ENCODE measurements around the gene CSNK1G3.

CSNK1G3 gene

DNA sequence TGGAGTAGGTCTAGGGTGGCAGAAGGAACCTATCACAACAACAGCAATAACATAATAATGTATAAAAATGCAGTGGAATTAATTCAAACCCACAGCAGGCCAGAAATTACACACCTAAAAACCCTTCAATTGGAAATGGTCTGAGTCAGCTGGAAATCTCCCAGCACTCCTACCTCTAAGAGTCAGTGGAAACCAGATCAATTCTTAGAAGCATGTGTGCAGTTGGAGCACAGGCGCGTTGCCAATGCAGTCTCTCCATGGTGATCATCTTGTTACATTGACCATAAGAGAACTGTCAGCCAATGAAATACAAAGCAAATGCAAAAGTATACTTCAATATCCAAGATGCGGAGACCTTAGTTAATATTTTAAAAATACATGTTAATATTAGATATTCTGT lies 15.1 kb upstream of the CSNK1G3 start:
- ATAC-seq (ENCODE audit: low read depth): no peak
- H3K9me3 Mint-ChIP-seq: no peaks in the 10 kb centered on the region
- H3K27me3 Mint-ChIP-seq: peaks cover 4% of the 10 kb centered on the region
- no peak overlapping the region for H3K4me3 Mint-ChIP-seq
- H3K4me1 Mint-ChIP-seq: no peaks in the 10 kb centered on the region
- H3K27ac Mint-ChIP-seq: no peak overlapping the region
- no peak for DNase-seq (ENCODE audit: low spot score in 2 of 2)
- H3K36me3 Mint-ChIP-seq: no peaks in the 10 kb centered on the region

DNA sequence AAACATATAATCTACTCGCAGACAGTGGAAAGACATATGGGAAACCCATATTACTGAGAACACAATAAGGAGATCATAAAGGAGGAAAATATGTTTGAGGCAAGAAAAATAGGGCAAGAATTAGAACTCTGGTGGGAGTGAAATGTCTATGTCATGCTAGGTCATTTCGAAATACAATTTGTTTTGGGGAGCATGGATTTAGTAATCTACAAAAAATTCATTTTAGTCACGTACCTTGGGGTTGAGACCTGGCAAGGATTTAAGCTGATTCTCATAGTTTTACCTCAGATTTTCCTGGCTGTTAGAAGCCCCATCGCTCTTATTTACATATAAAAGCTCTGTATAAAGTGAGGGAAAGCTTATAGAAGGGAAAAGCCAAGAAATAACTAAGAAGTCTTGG lies 11.5 kb upstream of the CSNK1G3 start:
- no peaks in the 10 kb centered on the region for H3K9me3 Mint-ChIP-seq
- no peak overlapping the region for H3K4me3 Mint-ChIP-seq
- peaks cover 6% of the 10 kb centered on the region for H3K27me3 Mint-ChIP-seq
- no peak for ATAC-seq (ENCODE audit: low read depth)
- H3K36me3 Mint-ChIP-seq: no peaks in the 10 kb centered on the region
- no peaks in the 10 kb centered on the region for H3K4me1 Mint-ChIP-seq
- H3K27ac Mint-ChIP-seq: no peak overlapping the region
- no peak for DNase-seq (ENCODE audit: low spot score in 2 of 2)

GRCh38 chr5:123502120-123502519 lies 9.9 kb upstream of the CSNK1G3 start:
- Mint-ChIP-seq H3K27me3 (peaks cover 11% of the 10 kb centered on the region), H3K27ac (no peak overlapping the region), H3K9me3 (no peaks in the 10 kb centered on the region), H3K4me1 (no peaks in the 10 kb centered on the region), H3K36me3 (no peaks in the 10 kb centered on the region), H3K4me3 (no peak overlapping the region)
- DNase-seq (ENCODE audit: low spot score in 2 of 2) (no peak), ATAC-seq (ENCODE audit: low read depth) (no peak)

DNA sequence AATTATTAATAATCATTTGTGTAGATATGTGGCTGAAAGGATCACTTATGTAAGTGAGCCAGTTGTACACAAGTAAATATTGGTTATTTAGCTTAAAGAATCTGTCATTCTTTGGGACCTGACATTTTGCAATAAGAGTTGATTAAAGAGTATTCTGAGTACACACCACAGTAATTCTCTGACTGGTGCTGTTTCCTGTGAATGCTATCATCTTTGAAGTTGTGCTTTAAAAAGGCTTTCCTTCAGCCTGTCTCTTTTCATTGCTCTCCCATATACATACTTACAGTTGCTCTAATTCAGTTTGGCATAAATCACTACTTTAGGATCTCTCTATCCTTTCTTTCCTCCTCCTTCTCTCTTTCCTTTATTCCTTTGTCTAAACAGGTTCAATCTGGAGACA lies 8.7 kb upstream of the CSNK1G3 start:
- Mint-ChIP-seq H3K9me3 (no peaks in the 10 kb centered on the region), H3K27ac (no peak overlapping the region), H3K36me3 (no peaks in the 10 kb centered on the region), H3K4me3 (no peak overlapping the region), H3K4me1 (no peaks in the 10 kb centered on the region), H3K27me3 (peaks cover 11% of the 10 kb centered on the region)
- DNase-seq (ENCODE audit: low spot score in 2 of 2): no peak
- ATAC-seq (ENCODE audit: low read depth): no peak

DNA sequence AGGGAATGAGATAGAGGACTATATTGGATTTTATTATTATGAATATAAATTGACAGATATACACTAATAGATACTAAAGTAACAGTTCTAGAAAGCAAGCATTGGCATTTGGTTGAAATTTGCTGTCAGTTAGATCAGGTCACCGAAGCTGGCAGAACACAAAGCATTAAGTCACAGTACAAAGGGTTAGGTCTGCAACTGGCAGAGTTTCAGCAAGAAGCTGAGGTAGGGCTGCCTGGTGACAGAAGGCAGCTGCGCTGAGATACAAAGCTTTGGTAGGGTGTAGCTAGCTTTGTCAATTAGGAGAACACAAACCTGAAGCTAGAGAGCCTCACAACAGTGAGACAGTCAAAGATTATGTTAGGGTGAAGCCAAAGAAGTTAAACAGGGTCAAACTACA lies 6.3 kb upstream of the CSNK1G3 start:
- no peak for ATAC-seq (ENCODE audit: low read depth)
- DNase-seq (ENCODE audit: low spot score in 2 of 2): no peak
- Mint-ChIP-seq H3K4me1 (no peaks in the 10 kb centered on the region), H3K4me3 (no peak overlapping the region), H3K36me3 (no peaks in the 10 kb centered on the region), H3K27me3 (peaks cover 7% of the 10 kb centered on the region), H3K9me3 (no peaks in the 10 kb centered on the region), H3K27ac (no peak overlapping the region)

DNA sequence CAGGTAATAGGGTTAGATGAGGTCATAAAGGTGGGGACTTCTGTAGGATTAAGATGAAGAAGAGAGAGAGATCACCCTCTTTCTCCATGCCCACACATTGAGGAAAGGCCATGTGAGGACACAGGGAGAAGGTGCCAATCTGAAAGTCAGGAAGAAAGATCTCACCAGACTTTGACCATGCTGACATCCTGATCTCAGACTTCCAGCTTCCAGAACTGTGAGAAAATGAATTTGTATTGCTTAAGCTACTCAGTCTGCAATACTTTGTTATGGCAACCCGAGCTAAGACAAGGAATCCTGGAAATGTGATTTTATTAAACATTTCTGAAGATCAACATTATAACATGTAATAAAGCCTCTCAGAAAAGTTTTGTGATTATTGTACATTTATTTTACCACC lies 3.5 kb upstream of the CSNK1G3 start:
- no peak for ATAC-seq (ENCODE audit: low read depth)
- Mint-ChIP-seq H3K27ac (no peak overlapping the region), H3K9me3 (no peaks in the 10 kb centered on the region), H3K36me3 (no peaks in the 10 kb centered on the region), H3K4me1 (peaks cover 6% of the 10 kb centered on the region), H3K27me3 (peaks cover 7% of the 10 kb centered on the region), H3K4me3 (no peak overlapping the region)
- DNase-seq (ENCODE audit: low spot score in 2 of 2): no peak

DNA sequence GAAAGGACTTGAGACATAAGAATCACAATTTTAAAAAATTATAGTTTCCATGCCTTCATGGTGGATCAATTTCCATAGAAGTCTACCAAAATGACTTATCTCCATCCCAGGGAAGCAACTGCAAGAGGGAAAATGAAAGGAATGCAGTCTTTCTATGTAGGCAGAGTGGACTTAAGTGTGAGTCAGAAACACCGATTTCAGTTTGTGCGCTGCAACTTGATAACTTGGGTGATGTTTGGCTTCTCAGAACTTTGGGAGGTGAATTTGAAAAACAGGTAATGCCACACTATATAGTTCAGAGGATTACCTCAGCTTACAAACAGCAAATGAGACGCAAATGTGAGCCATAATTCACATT lies 708 bp upstream of the CSNK1G3 start:
- Mint-ChIP-seq H3K4me1 (peaks cover 25% of the 10 kb centered on the region), H3K4me3 (peak overlapping the region; percentile 98), H3K36me3 (no peaks in the 10 kb centered on the region), H3K27me3 (peaks cover 5% of the 10 kb centered on the region), H3K27ac (peak overlapping the region; percentile 95), H3K9me3 (no peaks in the 10 kb centered on the region)
- no peak for ATAC-seq (ENCODE audit: low read depth)
- DNase-seq (ENCODE audit: low spot score in 2 of 2): no peak

DNA sequence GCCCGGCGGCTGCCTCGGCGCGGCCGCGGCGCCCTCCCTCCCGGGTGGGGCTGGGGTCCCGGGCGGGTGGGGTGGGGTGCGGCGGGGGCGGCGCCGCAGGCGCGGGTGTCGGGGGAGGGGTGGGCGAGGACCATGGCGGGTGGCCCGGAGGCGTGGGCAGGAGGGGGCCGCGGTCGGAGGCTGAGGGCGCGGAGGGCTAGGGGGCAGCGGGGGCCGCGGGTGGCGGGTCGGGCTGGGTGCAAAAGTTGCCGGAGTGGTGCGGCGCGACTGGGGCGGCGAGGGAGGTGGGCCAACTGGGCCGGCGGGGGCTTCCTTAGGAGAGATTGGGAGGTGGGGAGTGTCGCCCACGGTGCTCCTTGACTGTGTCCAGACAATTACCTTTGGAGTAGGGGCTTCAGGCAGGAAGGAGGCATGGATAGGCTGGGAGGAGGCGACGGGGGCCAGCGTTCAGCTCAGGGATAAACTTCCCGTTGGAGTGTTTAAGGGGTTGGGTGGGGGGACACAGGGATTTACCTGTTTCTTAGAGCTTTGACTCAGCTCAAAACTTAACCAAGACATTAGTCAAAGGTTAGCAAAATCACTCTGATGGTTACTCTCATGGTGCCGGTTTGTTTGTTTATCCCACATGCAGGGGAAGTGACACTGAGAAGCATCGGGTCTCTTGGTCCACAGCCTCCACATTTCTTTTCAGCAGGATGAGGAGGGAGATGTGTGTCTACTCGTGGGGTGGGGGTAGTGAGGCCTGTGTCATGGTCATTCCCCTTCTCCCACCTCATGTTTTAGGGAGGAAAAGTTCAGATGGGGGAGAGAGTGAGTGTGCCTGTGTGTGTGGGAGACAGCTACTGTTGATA lies 859 bp downstream of the CSNK1G3 start:
- Mint-ChIP-seq H3K9me3 (no peaks in the 10 kb centered on the region), H3K4me3 (peak overlapping the region; percentile 98), H3K4me1 (peaks cover 30% of the 10 kb centered on the region), H3K27ac (peak overlapping the region; percentile 95), H3K36me3 (no peaks in the 10 kb centered on the region), H3K27me3 (no peaks in the 10 kb centered on the region)
- peak; percentile 23 to 43 for DNase-seq (ENCODE audit: low spot score in 2 of 2)
- ATAC-seq (ENCODE audit: low read depth): peak; percentile 17

GRCh38 chr5:123514615-123515355 lies 2.8 kb downstream of the CSNK1G3 start:
- no peaks in the 10 kb centered on the region for H3K27me3 Mint-ChIP-seq
- peaks cover 3% of the 10 kb centered on the region for H3K36me3 Mint-ChIP-seq
- ATAC-seq (ENCODE audit: low read depth) (no peak), DNase-seq (ENCODE audit: low spot score in 2 of 2) (no peak)
- peak overlapping the region; percentile 65 for H3K27ac Mint-ChIP-seq
- peaks cover 41% of the 10 kb centered on the region for H3K4me1 Mint-ChIP-seq
- H3K9me3 Mint-ChIP-seq: no peaks in the 10 kb centered on the region
- H3K4me3 Mint-ChIP-seq: peak overlapping the region; percentile 42

DNA sequence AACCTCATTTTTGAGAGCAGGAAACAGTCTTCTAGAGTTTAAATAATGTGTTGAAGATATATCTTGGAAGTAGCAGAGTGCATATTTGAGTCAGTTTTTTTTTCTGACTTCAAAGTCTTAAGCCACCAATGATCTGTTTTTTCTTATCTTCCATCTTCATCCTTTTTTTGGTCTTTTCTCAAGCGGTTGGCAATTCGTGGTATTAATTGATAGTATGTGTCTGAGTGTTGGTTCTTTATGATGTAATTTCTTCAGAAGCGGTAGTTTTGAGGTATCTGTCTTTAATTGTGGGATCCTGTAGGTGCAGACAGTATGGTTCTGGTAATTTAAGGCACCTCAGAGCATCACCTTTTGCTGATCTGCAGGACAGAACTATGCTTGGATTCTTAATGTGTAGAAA lies 3.9 kb downstream of the CSNK1G3 start:
- Mint-ChIP-seq H3K27ac (peak overlapping the region; percentile 65), H3K27me3 (no peaks in the 10 kb centered on the region), H3K4me1 (peaks cover 41% of the 10 kb centered on the region), H3K9me3 (no peaks in the 10 kb centered on the region), H3K36me3 (peaks cover 3% of the 10 kb centered on the region), H3K4me3 (peak overlapping the region; percentile 11)
- ATAC-seq (ENCODE audit: low read depth) (no peak), DNase-seq (ENCODE audit: low spot score in 2 of 2) (no peak)

DNA sequence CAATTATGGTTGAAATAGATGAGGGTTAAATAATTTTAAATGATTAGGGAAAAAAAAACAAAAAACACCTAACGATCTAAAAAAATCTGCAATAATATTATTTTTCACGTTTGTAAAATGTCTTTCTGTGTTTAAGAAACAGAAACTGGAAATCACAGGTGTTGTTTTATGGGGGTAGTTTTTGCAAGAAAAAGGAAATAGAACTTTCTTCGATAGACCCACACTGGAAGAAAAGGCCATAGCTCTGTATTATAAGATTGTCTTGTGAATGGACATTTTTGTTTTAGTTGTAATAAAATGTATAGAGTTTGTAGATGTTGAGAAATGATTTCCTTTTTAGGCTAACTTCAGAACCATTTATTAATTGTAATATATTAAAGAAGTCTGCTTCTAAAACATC lies 5.5 kb downstream of the CSNK1G3 start:
- Mint-ChIP-seq H3K27ac (peak overlapping the region; percentile 65), H3K4me1 (peaks cover 40% of the 10 kb centered on the region), H3K36me3 (peaks cover 3% of the 10 kb centered on the region), H3K27me3 (no peaks in the 10 kb centered on the region), H3K4me3 (peak overlapping the region; percentile 55), H3K9me3 (no peaks in the 10 kb centered on the region)
- DNase-seq (ENCODE audit: low spot score in 2 of 2) (no peak), ATAC-seq (ENCODE audit: low read depth) (peak; percentile 59)

DNA sequence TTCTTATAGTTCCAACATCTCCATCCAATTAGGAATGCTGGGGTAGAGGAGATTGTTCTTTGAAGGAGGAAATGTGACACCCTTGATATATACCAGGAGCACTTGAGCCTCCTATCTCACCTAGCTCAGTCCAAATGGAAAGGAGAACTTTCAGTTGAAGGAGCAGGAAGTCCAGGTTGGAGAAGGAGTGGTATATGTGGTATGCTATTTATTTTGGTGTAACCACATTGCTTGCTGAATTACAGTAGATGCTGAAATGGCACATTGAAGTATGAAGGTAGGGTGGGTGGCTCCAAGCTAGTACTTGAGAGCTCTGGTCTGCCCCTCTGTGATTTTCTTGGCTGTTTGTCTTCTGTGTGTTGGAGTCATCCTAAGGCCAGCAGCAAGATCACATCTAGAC lies 6.1 kb downstream of the CSNK1G3 start:
- Mint-ChIP-seq H3K4me1 (peaks cover 41% of the 10 kb centered on the region), H3K27ac (peak overlapping the region; percentile 65), H3K27me3 (no peaks in the 10 kb centered on the region), H3K36me3 (peaks cover 3% of the 10 kb centered on the region), H3K4me3 (peak overlapping the region; percentile 11), H3K9me3 (no peaks in the 10 kb centered on the region)
- peak; percentile 23 for ATAC-seq (ENCODE audit: low read depth)
- no peak for DNase-seq (ENCODE audit: low spot score in 2 of 2)

- Mint-ChIP-seq H3K27ac (peak overlapping the region; percentile 47), H3K27me3 (no peaks in the 10 kb centered on the region), H3K36me3 (peaks cover 3% of the 10 kb centered on the region), H3K9me3 (no peaks in the 10 kb centered on the region), H3K4me1 (peaks cover 43% of the 10 kb centered on the region), H3K4me3 (peak overlapping the region; percentile 47)
- DNase-seq (ENCODE audit: low spot score in 2 of 2): no peak
- ATAC-seq (ENCODE audit: low read depth): peak; percentile 58
These were observed 8.8 kb downstream of the CSNK1G3 start for GRCh38 chr5:123520677-123521247.

DNA sequence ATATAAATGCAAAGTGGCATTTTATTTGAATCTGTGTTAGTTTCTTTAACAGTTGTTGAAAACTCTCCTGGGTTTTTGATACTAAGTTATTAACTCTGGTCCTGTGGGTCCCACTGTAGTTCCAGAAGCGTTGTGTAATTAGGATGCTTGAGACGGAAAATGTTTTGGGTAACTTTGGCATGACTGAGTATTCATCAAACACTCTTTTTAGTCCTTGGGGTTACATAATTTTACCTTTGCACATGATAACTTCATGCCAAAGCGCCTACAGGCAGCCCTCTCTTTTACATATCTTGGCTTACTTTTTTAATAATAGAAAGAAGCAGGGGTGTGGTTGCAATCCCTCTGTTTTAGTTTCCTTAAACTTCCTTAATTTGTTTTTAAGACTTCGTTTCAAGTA lies 12.2 kb downstream of the CSNK1G3 start:
- ATAC-seq (ENCODE audit: low read depth) (no peak), DNase-seq (ENCODE audit: low spot score in 2 of 2) (no peak)
- H3K36me3 Mint-ChIP-seq: no peaks in the 10 kb centered on the region
- peaks cover 40% of the 10 kb centered on the region for H3K4me1 Mint-ChIP-seq
- peak overlapping the region; percentile 65 for H3K27ac Mint-ChIP-seq
- peak overlapping the region; percentile 35 for H3K4me3 Mint-ChIP-seq
- no peaks in the 10 kb centered on the region for H3K9me3 Mint-ChIP-seq
- no peaks in the 10 kb centered on the region for H3K27me3 Mint-ChIP-seq

Data from memory B cell (primary cell).